RWPE2 (cell line): ENCODE results near the gene PSMD13.

Experiments
- ATAC-seq: fragments of 200-7000 bp; cut with Tn5 transposase; 3 replicates; pipeline ENCODE4 v1.9.1; 2021; ENCODE audit warnings: low read depth
- DNase-seq: peaks from one replicate; pipeline ENCODE4 v3.0.0-alpha.2; 2020; ENCODE audit warnings: low spot score
- H3K27ac ChIP-seq: fragments of 450-650 bp; 2 replicates; pipeline ENCODE4 v1.5.1; 2017; ENCODE audit warnings: mild to moderate bottlenecking; ENCODE audit not compliant: poor library complexity, severe bottlenecking
- H3K27me3 ChIP-seq: fragments of 250-450 bp; sonication (Bioruptor Pico); 2 replicates; pipeline ENCODE4 v1.5.1; 2021; ENCODE audit warnings: mild to moderate bottlenecking, moderate library complexity; ENCODE audit not compliant: insufficient read depth, poor library complexity, severe bottlenecking
- H3K36me3 ChIP-seq: fragments of 250-450 bp; sonication (Bioruptor Pico); 2 replicates; pipeline ENCODE4 v1.5.1; 2020; ENCODE audit warnings: low read depth, mild to moderate bottlenecking, moderate library complexity
- H3K4me1 ChIP-seq: fragments of 250-450 bp; sonication (Bioruptor Pico); 2 replicates; pipeline ENCODE4 v1.5.1; 2021; ENCODE audit warnings: mild to moderate bottlenecking, moderate library complexity; ENCODE audit not compliant: insufficient read depth, poor library complexity, severe bottlenecking
- H3K4me3 ChIP-seq: fragments of 250-450 bp; sonication (Bioruptor Pico); 2 replicates; pipeline ENCODE4 v1.5.1; 2021; ENCODE audit warnings: mild to moderate bottlenecking, moderate library complexity; ENCODE audit not compliant: severe bottlenecking
- H3K9me3 ChIP-seq: fragments of 250-450 bp; sonication (Bioruptor Pico); 2 replicates; pipeline ENCODE4 v1.5.1; 2021; ENCODE audit warnings: mild to moderate bottlenecking, moderate library complexity; ENCODE audit not compliant: severe bottlenecking
- TF ChIP-seq, protein P1 (sequence below): fragments of 450-650 bp; IDR thresholded peaks from one replicate; pipeline ENCODE4 v1.5.1; 2017; ENCODE audit warnings: mild to moderate bottlenecking, moderate library complexity; ENCODE audit not compliant: poor library complexity, severe bottlenecking

The PSMD13 gene

DNA sequence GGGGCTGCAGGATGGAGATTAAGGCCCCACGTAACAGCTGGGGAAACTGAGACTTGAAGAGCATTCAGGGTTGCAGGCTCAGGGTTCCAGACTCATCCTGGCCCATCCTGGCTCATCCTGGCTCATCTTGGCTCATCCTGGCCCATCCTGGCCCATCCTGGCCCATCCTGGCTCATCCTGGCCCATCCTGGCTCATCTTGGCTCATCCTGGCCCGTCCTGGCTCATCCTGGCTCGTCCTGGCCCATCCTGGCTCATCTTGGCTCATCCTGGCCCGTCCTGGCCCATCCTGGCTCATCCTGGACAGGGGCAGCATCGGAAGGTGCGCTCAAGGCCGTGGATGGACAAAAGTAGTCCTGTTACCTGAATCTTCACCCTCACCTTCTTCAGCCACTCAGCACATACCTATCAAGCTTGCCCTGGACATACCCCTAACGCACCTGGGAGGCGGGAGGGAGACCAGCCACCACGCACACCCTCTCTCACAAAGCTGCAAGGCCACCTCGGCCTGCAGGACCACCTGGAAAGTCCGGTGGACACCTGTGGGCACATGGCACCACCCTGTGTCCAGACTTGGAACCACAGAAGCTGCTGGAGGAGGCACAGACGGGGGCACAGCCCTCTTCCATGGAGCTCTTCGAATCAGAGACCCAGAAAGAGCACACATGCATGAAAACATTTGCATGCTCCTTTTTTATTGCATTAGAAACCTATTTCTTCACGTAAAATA lies 21.2 kb downstream of the PSMD13 start:
- DNase-seq, result no peak
- peak; percentile 41; the same call in 1 of the 3 replicates for ATAC-seq

GRCh38 chr11:259413-259812 lies 22.6 kb downstream of the PSMD13 start:
- H3K36me3 ChIP-seq, result no peaks in the 10 kb centered on the region
- H3K4me3 ChIP-seq, result no peak overlapping the region
- no peaks in the 10 kb centered on the region for H3K4me1 ChIP-seq
- DNase-seq (no peak), ATAC-seq (no peak)
- no peaks in the 10 kb centered on the region for H3K27me3 ChIP-seq
- TF ChIP-seq, protein P1, sequence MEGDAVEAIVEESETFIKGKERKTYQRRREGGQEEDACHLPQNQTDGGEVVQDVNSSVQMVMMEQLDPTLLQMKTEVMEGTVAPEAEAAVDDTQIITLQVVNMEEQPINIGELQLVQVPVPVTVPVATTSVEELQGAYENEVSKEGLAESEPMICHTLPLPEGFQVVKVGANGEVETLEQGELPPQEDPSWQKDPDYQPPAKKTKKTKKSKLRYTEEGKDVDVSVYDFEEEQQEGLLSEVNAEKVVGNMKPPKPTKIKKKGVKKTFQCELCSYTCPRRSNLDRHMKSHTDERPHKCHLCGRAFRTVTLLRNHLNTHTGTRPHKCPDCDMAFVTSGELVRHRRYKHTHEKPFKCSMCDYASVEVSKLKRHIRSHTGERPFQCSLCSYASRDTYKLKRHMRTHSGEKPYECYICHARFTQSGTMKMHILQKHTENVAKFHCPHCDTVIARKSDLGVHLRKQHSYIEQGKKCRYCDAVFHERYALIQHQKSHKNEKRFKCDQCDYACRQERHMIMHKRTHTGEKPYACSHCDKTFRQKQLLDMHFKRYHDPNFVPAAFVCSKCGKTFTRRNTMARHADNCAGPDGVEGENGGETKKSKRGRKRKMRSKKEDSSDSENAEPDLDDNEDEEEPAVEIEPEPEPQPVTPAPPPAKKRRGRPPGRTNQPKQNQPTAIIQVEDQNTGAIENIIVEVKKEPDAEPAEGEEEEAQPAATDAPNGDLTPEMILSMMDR, result no peak
- no peaks in the 10 kb centered on the region for H3K9me3 ChIP-seq
- no peak overlapping the region for H3K27ac ChIP-seq

More for the DNA sequence above, 21.2 kb downstream of the PSMD13 start:
- H3K27ac ChIP-seq, result no peak overlapping the region
- no peak overlapping the region for H3K4me3 ChIP-seq
- H3K9me3 ChIP-seq, result no peaks in the 10 kb centered on the region
- H3K27me3 ChIP-seq, result no peaks in the 10 kb centered on the region
- H3K4me1 ChIP-seq, result no peaks in the 10 kb centered on the region
- TF ChIP-seq, protein P1, result peak; percentile 17
- no peaks in the 10 kb centered on the region for H3K36me3 ChIP-seq

DNA sequence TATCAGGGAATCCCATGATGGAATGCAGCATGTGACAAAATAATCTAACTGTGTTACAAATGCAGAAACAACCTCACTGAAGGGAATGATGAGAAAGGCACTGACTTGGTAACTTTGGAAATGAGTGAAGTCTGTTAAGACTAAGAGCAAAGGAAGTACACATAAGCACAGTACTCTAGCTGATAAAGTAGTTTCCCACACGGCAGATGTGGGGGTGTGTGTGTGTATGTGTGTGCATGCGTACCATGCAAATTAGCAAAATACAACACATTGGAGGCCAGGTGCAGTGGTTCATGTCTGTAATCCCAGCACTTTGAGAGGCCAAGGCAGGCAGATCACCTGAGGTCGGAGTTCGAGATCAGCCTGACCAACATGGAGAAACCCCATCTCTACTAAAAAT lies 24.8 kb downstream of the PSMD13 start:
- no peaks in the 10 kb centered on the region for H3K4me1 ChIP-seq
- DNase-seq (no peak), ATAC-seq (no peak)
- TF ChIP-seq, protein P1, result no peak
- no peaks in the 10 kb centered on the region for H3K27me3 ChIP-seq
- no peak overlapping the region for H3K4me3 ChIP-seq
- H3K9me3 ChIP-seq, result peaks cover 3% of the 10 kb centered on the region
- H3K27ac ChIP-seq, result no peak overlapping the region
- H3K36me3 ChIP-seq, result no peaks in the 10 kb centered on the region

- H3K27me3 ChIP-seq, result no peaks in the 10 kb centered on the region
- TF ChIP-seq, protein P1, result no peak
- DNase-seq (no peak), ATAC-seq (peak; percentile 18; the same call in 1 of the 3 replicates)
- H3K4me1 ChIP-seq, result no peaks in the 10 kb centered on the region
- H3K27ac ChIP-seq, result no peak overlapping the region
- peaks cover 3% of the 10 kb centered on the region for H3K9me3 ChIP-seq
- H3K4me3 ChIP-seq, result no peak overlapping the region
- H3K36me3 ChIP-seq, result no peaks in the 10 kb centered on the region
These were observed 30.1 kb downstream of the PSMD13 start for GRCh38 chr11:266676-267439.
